ENCODE data around the gene ACSL6.

DNA sequence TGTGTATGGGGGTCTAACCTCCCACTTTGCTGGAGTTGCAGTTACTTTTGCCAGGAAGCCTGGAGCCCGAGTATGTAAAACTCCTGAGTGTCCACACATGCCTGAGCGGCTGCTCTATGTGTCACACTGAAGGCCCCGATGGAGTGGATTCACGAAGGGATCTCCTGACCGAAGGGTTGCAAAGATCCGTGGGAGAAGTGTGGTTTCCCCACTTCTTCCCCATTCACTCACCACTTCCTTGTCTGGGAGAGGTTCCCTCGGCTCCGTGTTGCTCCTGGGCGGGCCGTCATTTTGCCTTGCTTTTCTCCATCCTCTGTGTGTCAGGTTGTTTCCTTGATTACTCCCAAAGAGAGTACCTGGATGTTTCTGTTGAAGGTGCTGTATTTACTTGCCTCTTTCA is 32.7 kb upstream of the ACSL6 start:
- no peak for TF ChIP-seq EZH2phosphoT487 (IDR thresholded peaks at IDR 0.05; ENCODE audit: borderline replicate concordance)
- TF ChIP-seq, protein P1, sequence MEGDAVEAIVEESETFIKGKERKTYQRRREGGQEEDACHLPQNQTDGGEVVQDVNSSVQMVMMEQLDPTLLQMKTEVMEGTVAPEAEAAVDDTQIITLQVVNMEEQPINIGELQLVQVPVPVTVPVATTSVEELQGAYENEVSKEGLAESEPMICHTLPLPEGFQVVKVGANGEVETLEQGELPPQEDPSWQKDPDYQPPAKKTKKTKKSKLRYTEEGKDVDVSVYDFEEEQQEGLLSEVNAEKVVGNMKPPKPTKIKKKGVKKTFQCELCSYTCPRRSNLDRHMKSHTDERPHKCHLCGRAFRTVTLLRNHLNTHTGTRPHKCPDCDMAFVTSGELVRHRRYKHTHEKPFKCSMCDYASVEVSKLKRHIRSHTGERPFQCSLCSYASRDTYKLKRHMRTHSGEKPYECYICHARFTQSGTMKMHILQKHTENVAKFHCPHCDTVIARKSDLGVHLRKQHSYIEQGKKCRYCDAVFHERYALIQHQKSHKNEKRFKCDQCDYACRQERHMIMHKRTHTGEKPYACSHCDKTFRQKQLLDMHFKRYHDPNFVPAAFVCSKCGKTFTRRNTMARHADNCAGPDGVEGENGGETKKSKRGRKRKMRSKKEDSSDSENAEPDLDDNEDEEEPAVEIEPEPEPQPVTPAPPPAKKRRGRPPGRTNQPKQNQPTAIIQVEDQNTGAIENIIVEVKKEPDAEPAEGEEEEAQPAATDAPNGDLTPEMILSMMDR (conservative IDR thresholded peaks at IDR 0.05; ENCODE audit: low read length): no peak

All from Loucy (cell line).